ENCODE data around the gene MROH8. TPM values are rescaled to one million over a fixed set of nuclear protein-coding genes. Genes with fewer than 3 reads are reported as not detected.

Gene MROH8
- total and polyA plus RNA-seq, 2 experiments from 2014 or later: 0.63 to 0.68 TPM

DNA sequence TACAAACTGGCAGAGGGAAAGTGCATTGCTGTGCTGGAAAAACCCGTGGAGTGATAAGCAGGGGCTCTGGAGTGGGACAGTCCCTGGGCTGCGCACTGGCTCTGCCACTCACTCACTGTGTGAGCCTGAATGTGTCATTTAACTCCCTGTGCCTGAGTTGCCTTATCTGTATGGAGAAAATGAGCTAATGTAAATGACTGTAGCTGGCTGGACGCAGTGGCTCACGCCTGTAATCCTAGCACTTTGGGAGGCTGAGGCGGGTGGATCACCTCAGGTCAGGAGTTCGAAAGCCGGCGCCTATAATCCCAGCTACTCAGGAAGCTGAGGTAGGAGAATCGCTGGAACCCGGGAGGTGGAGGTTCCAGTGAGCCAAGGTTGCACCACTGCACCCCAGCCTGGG, 18.7 kb downstream of the MROH8 start:
- Histone ChIP-seq H3K36me3 (ENCODE audit: insufficient read depth) (no peaks in the 10 kb centered on the region), H3K4me2 (no peak overlapping the region), H3K27ac (ENCODE audit: low read depth) (no peak overlapping the region), H3K79me2 (replicated peaks; ENCODE audit: insufficient read depth) (no peaks in the 10 kb centered on the region), H3F3A (replicated peaks; ENCODE audit: low read depth) (no peaks in the 10 kb centered on the region), H3K27me3 (ENCODE audit: insufficient read depth) (no peaks in the 10 kb centered on the region), H2AFZ (no peak overlapping the region), H4K20me1 (replicated peaks; ENCODE audit: insufficient read depth) (no peaks in the 10 kb centered on the region), H3K9me2 (ENCODE audit: insufficient read depth) (no peaks in the 10 kb centered on the region), H3K4me1 (ENCODE audit: insufficient read depth) (no peaks in the 10 kb centered on the region), H3K4me3 (no peak overlapping the region)
- DNase-seq (ENCODE audit: low spot score): no peak
- no peak for ATAC-seq
- no peaks in the 10 kb centered on the region for H3K9me3 Mint-ChIP-seq
- no peak overlapping the region for H3K27ac Mint-ChIP-seq
- H3K4me3 Mint-ChIP-seq: no peak overlapping the region
- H3K36me3 Mint-ChIP-seq (ENCODE audit: low read depth): no peaks in the 10 kb centered on the region
- H3K4me1 Mint-ChIP-seq: no peaks in the 10 kb centered on the region
- TF ChIP-seq EZH2phosphoT487 (IDR thresholded peaks at IDR 0.05; ENCODE audit: unreplicated experiment): no peak
- TF ChIP-seq POLR2AphosphoS5 (IDR thresholded peaks at IDR 0.05; ENCODE audit: low read depth): no peak
- TF ChIP-seq CREB1 (CRISPR knock-in tag; IDR thresholded peaks at IDR 0.05; ENCODE audit: low read depth): no peak
- no peak for TF ChIP-seq ZNF114 (CRISPR knock-in tag; IDR thresholded peaks at IDR 0.05)
- TF ChIP-seq STAT1 (IDR thresholded peaks at IDR 0.05; ENCODE audit: unreplicated experiment): no peak
- no peak for TF ChIP-seq EZH2 (IDR thresholded peaks at IDR 0.05; ENCODE audit: low read depth, unreplicated experiment)
- TF ChIP-seq, protein P1, sequence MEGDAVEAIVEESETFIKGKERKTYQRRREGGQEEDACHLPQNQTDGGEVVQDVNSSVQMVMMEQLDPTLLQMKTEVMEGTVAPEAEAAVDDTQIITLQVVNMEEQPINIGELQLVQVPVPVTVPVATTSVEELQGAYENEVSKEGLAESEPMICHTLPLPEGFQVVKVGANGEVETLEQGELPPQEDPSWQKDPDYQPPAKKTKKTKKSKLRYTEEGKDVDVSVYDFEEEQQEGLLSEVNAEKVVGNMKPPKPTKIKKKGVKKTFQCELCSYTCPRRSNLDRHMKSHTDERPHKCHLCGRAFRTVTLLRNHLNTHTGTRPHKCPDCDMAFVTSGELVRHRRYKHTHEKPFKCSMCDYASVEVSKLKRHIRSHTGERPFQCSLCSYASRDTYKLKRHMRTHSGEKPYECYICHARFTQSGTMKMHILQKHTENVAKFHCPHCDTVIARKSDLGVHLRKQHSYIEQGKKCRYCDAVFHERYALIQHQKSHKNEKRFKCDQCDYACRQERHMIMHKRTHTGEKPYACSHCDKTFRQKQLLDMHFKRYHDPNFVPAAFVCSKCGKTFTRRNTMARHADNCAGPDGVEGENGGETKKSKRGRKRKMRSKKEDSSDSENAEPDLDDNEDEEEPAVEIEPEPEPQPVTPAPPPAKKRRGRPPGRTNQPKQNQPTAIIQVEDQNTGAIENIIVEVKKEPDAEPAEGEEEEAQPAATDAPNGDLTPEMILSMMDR (conservative IDR thresholded peaks at IDR 0.05; ENCODE audit: low read depth in 2 of 2): no peak
- no peak for TF ChIP-seq NANOG (IDR thresholded peaks at IDR 0.05; ENCODE audit: borderline replicate concordance)
- TF ChIP-seq, protein P2, sequence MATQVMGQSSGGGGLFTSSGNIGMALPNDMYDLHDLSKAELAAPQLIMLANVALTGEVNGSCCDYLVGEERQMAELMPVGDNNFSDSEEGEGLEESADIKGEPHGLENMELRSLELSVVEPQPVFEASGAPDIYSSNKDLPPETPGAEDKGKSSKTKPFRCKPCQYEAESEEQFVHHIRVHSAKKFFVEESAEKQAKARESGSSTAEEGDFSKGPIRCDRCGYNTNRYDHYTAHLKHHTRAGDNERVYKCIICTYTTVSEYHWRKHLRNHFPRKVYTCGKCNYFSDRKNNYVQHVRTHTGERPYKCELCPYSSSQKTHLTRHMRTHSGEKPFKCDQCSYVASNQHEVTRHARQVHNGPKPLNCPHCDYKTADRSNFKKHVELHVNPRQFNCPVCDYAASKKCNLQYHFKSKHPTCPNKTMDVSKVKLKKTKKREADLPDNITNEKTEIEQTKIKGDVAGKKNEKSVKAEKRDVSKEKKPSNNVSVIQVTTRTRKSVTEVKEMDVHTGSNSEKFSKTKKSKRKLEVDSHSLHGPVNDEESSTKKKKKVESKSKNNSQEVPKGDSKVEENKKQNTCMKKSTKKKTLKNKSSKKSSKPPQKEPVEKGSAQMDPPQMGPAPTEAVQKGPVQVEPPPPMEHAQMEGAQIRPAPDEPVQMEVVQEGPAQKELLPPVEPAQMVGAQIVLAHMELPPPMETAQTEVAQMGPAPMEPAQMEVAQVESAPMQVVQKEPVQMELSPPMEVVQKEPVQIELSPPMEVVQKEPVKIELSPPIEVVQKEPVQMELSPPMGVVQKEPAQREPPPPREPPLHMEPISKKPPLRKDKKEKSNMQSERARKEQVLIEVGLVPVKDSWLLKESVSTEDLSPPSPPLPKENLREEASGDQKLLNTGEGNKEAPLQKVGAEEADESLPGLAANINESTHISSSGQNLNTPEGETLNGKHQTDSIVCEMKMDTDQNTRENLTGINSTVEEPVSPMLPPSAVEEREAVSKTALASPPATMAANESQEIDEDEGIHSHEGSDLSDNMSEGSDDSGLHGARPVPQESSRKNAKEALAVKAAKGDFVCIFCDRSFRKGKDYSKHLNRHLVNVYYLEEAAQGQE (IDR thresholded peaks at IDR 0.05; ENCODE audit: unreplicated experiment): no peak
- no peak for TF ChIP-seq ZNF331 (CRISPR knock-in tag; IDR thresholded peaks at IDR 0.05; ENCODE audit: low read depth)
- TF ChIP-seq ZNF462 (CRISPR knock-in tag; IDR thresholded peaks at IDR 0.05): no peak
- H3K27me3 Mint-ChIP-seq (ENCODE audit: insufficient read depth, low read depth, poor library complexity): peaks cover 5% of the 10 kb centered on the region
